Body of pancreas (tissue), 4 donors: ENCODE measurements around the gene CSNK1G1. TPM values are rescaled to one million over a fixed set of nuclear protein-coding genes. Genes with fewer than 3 reads are reported as not detected.

Experiments
- ATAC-seq: fragments of 150-250 bp; one replicate; pipeline ENCODE4 v1.9.1; 2016
- DNase-seq, 4 donors: peaks; one replicate each; pipeline ENCODE4 v3.0.0-alpha.2; 2019
- H3K27ac ChIP-seq, 4 donors: fragments of 200-600 bp; sonication (generic); 1 replicate in 3 of 4; 2 replicates in 1 of 4; pipeline versions ENCODE4 v1.5.1 to v1.6.1; 2016 to 2019; ENCODE audit warnings: mild to moderate bottlenecking in 1 of 4, mixed read lengths in 1 of 4, moderate library complexity in 1 of 4
- H3K27me3 ChIP-seq, 2 donors: fragments of 200-600 bp; sonication (generic); one replicate each; pipeline ENCODE4 v1.6.0; 2016; ENCODE audit warnings: mild to moderate bottlenecking in 1 of 2
- H3K36me3 ChIP-seq, 2 donors: fragments of 200-600 bp; sonication (generic); replicated peaks in 1 of 2; 2 replicates each; pipeline ENCODE4 v1.5.1; 2016; ENCODE audit warnings: low read depth in 2 of 2; ENCODE audit not compliant: insufficient read depth in 1 of 2
- H3K4me1 ChIP-seq: fragments of 200-600 bp; sonication (generic); one replicate; pipeline ENCODE4 v1.6.0; 2016
- H3K4me3 ChIP-seq, 2 donors: fragments of 200-600 bp; sonication (generic); 1 replicate in 1 of 2; 2 replicates in 1 of 2; pipeline ENCODE4 v1.5.1; 2016 to 2019
- H3K9me3 ChIP-seq, 3 donors: fragments of 200-600 bp; sonication (generic); 1 replicate in 2 of 3; 2 replicates in 1 of 3; pipeline ENCODE4 v1.5.1; 2016
- CTCF ChIP-seq, 7 experiments: fragments of 450-650 bp in 4 of 7; fragments of 200-600 bp in 3 of 7; sonication (generic) in 3 of 7; IDR thresholded peaks; one replicate each; pipeline ENCODE4 v1.5.1; 2016 to 2019; ENCODE audit warnings: antibody characterized with exemption in 7 of 7
- POLR2A ChIP-seq, 3 donors: fragments of 450-650 bp; IDR thresholded peaks; one replicate each; pipeline ENCODE4 v1.6.1; 2016; ENCODE audit warnings: antibody characterized with exemption in 3 of 3, mild to moderate bottlenecking in 2 of 3
- WGBS, 2 donors: methylation state at CpG; one replicate each; pipeline ENCODE4 v1.1.5; 2017; 5-methylcytosine and 5-hydroxymethylcytosine counted together
- intact Hi-C: fragments of 100-400 bp; cut with DNase I; formaldehyde crosslinking; loops from one replicate; pipeline ENCODE4 v1.15.1; 2023
- small RNA-seq: library from RNA; depleted of rRNA; stranded (forward); fragments of <200 nt; gene quantifications from one replicate; pipeline ENCODE3, GENCODE V24; 2016
- total RNA-seq, 2 donors: library from RNA; depleted of rRNA; stranded (reverse); fragments of >200 nt; gene quantifications; one replicate each; pipeline ENCODE4 v1.1.0, GENCODE V29; 2016

Gene CSNK1G1
- total RNA-seq, 2 donors from 2014 or later, result 6.7 to 13.8 TPM

GRCh38 chr15:64117759-64118487 lies 238.1 kb downstream of the CSNK1G1 start:
- TF ChIP-seq CTCF (IDR thresholded peaks at IDR 0.05), result no peak
- no peak for TF ChIP-seq POLR2A (IDR thresholded peaks at IDR 0.05)
- Histone ChIP-seq H3K9me3 (no peaks in the 10 kb centered on the region), H3K4me3 (no peak overlapping the region), H3K4me1 (no peaks in the 10 kb centered on the region), H3K27ac (no peak overlapping the region), H3K36me3 (peaks cover 6 to 37% of the 10 kb centered on the region in 2 donors), H3K27me3 (no peaks in the 10 kb centered on the region)
- ATAC-seq (no peak), DNase-seq (no peak)
- intact Hi-C loops, result no loop called here
- WGBS, 2 donors, result 84 to 91% methylated on average over 5 of the region's 5 CpGs

Small RNA genes within 50 kb of the gene (small RNA-seq; reads per million reads assigned to genes)
- not detected for gene RF00554

Other genes with a start within 250 kb of the CSNK1G1 start
- under 1 TPM; under 0.01 to 0.78 TPM for gene SNX22, start 204.4 kb downstream of the CSNK1G1 start, total RNA-seq
- gene PPIB, start 193.2 kb downstream of the CSNK1G1 start, total RNA-seq, result 1,000 to 10,000 TPM in 1 of 2 donors, 100 to 1,000 TPM in 1; 159 to 1,343 TPM
- gene PCLAF, start 25.3 kb upstream of the CSNK1G1 start, total RNA-seq, result 1 to 10 TPM in 1 of 2 donors, not detected in 1; 1.8 TPM
- gene TRIP4, start 31.7 kb upstream of the CSNK1G1 start, total RNA-seq, result 10 to 100 TPM; 11.7 to 15.5 TPM
- gene ZNF609, start 104.4 kb upstream of the CSNK1G1 start, total RNA-seq, result 10 to 100 TPM; 17.9 to 22.7 TPM